Esophagus muscularis mucosa (tissue), 3 donors: ENCODE measurements around the gene TIMM13.
"Not testable (repeated sequence)": the region's sequence is repeated elsewhere in the genome, so short reads cannot be mapped to it uniquely, and the experiment has no call there.

Experiments
- POLR2A ChIP-seq: fragments of 450-650 bp; IDR thresholded peaks from one replicate; pipeline ENCODE4 v1.6.1; 2017; ENCODE audit warnings: antibody characterized with exemption, moderate library complexity, mild to moderate bottlenecking, low read depth
- TF ChIP-seq, protein P1 (sequence below), 3 experiments: fragments of 200-600 bp in 2 of 3; fragments of 450-650 bp in 1 of 3; sonication (generic) in 2 of 3; IDR thresholded peaks; one replicate each; pipeline ENCODE4 v1.5.1; 2017 to 2019; ENCODE audit warnings: antibody characterized with exemption in 3 of 3, mild to moderate bottlenecking in 2 of 3, moderate library complexity in 1 of 3

GRCh38 chr19:2395293-2395829 lies 32.0 kb downstream of the TIMM13 start:
- TF ChIP-seq, protein P1, sequence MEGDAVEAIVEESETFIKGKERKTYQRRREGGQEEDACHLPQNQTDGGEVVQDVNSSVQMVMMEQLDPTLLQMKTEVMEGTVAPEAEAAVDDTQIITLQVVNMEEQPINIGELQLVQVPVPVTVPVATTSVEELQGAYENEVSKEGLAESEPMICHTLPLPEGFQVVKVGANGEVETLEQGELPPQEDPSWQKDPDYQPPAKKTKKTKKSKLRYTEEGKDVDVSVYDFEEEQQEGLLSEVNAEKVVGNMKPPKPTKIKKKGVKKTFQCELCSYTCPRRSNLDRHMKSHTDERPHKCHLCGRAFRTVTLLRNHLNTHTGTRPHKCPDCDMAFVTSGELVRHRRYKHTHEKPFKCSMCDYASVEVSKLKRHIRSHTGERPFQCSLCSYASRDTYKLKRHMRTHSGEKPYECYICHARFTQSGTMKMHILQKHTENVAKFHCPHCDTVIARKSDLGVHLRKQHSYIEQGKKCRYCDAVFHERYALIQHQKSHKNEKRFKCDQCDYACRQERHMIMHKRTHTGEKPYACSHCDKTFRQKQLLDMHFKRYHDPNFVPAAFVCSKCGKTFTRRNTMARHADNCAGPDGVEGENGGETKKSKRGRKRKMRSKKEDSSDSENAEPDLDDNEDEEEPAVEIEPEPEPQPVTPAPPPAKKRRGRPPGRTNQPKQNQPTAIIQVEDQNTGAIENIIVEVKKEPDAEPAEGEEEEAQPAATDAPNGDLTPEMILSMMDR (IDR thresholded peaks at IDR 0.05): not testable (repeated sequence)
- TF ChIP-seq POLR2A: not testable (repeated sequence)
